Measurements from ENCODE around the gene ZNF580.

ZNF580 gene

GRCh38 chr19:55673465-55673864 is 32.7 kb downstream of the ZNF580 start:
- no peak overlapping the region for H3K4me3 ChIP-seq (ENCODE audit: low read depth, low read length)
- no peak for TF ChIP-seq CTCF (IDR thresholded peaks at IDR 0.05; ENCODE audit: insufficient read depth, low read depth, low read length, missing control alignments)
- no peak for DNase-seq (ENCODE audit: low read depth)

GRCh38 chr19:55673889-55674288 is 33.1 kb downstream of the ZNF580 start:
- no peak overlapping the region for H3K4me3 ChIP-seq (ENCODE audit: low read depth, low read length)
- TF ChIP-seq CTCF (IDR thresholded peaks at IDR 0.05; ENCODE audit: insufficient read depth, low read depth, low read length, missing control alignments) = no peak
- no peak for DNase-seq (ENCODE audit: low read depth)

GRCh38 chr19:55674459-55674840 is 33.6 kb downstream of the ZNF580 start:
- no peak for DNase-seq (ENCODE audit: low read depth)
- no peak for TF ChIP-seq CTCF (IDR thresholded peaks at IDR 0.05; ENCODE audit: insufficient read depth, low read depth, low read length, missing control alignments)
- peak overlapping the region; percentile 33 for H3K4me3 ChIP-seq (ENCODE audit: low read depth, low read length)

GRCh38 chr19:55674841-55675660 is 34.2 kb downstream of the ZNF580 start, which contains the start of gene EPN1:
TSS of gene EPN1 (plus strand) at chr19:55675226. CDS start at chr19:55678628, 3,402 bp downstream.
- no peak for TF ChIP-seq CTCF (IDR thresholded peaks at IDR 0.05; ENCODE audit: insufficient read depth, low read depth, low read length, missing control alignments)
- peak within 1 kb of the TSS; percentile 96 for H3K4me3 ChIP-seq (ENCODE audit: low read depth, low read length)
- peak; percentile 98 for DNase-seq (ENCODE audit: low read depth)

GRCh38 chr19:55675661-55676354 is 35.0 kb downstream of the ZNF580 start:
- H3K4me3 ChIP-seq (ENCODE audit: low read depth, low read length) = peak overlapping the region; percentile 96
- DNase-seq (ENCODE audit: low read depth) = no peak
- TF ChIP-seq CTCF (IDR thresholded peaks at IDR 0.05; ENCODE audit: insufficient read depth, low read depth, low read length, missing control alignments) = no peak

- TF ChIP-seq CTCF (IDR thresholded peaks at IDR 0.05; ENCODE audit: insufficient read depth, low read depth, low read length, missing control alignments) = no peak
- no peak for DNase-seq (ENCODE audit: low read depth)
Observed at GRCh38 chr19:55676383-55676782, 35.6 kb downstream of the ZNF580 start.

More at GRCh38 chr19:55676383-55676782, 35.6 kb downstream of the ZNF580 start:
- peak overlapping the region; percentile 96 for H3K4me3 ChIP-seq (ENCODE audit: low read depth, low read length)
